SK-N-SH treated with all-trans-retinoic acid at 6 μM for 48 hours (cell line): Measurements from ENCODE around the gene SLC36A3.

Experiments used
- ATAC-seq: fragments of 200-7000 bp; cut with Tn5 transposase; 3 replicates; pipeline ENCODE4 v1.9.1; 2020; ENCODE audit warnings: mild to moderate bottlenecking, moderate library complexity
- ARNTL ChIP-seq: fragments of 450-650 bp; formaldehyde crosslinking; IDR thresholded peaks from 2 replicates; pipeline ENCODE4 v1.5.0; 2020; ENCODE audit warnings: low read depth, mild to moderate bottlenecking, moderate library complexity, borderline replicate concordance
- BACH2 ChIP-seq: fragments of 250-450 bp; sonication (Bioruptor Pico); IDR thresholded peaks from 2 replicates; pipeline ENCODE4 v1.9.0; 2021; ENCODE audit warnings: mild to moderate bottlenecking, borderline replicate concordance
- CSDC2 ChIP-seq: fragments of 250-450 bp; sonication (Bioruptor Pico); IDR thresholded peaks from 2 replicates; pipeline ENCODE4 v1.5.0; 2020; ENCODE audit warnings: mild to moderate bottlenecking, moderate library complexity
- CSRNP3 ChIP-seq: fragments of 250-450 bp; sonication (Bioruptor Pico); IDR thresholded peaks from 2 replicates; pipeline ENCODE4 v1.5.1; 2021; ENCODE audit warnings: mild to moderate bottlenecking, moderate library complexity
- ESRRG ChIP-seq: fragments of 250-450 bp; sonication (Bioruptor Pico); IDR thresholded peaks from 2 replicates; pipeline ENCODE4 v1.6.1; 2021; ENCODE audit warnings: mild to moderate bottlenecking
- ISL1 ChIP-seq: fragments of 250-450 bp; sonication (Bioruptor Pico); IDR thresholded peaks from 2 replicates; pipeline ENCODE4 v2.1.2; 2022; ENCODE audit warnings: mild to moderate bottlenecking, moderate library complexity
- PATZ1 ChIP-seq: fragments of 250-450 bp; sonication (Bioruptor Pico); IDR thresholded peaks from 2 replicates; pipeline ENCODE4 v1.8.0; 2020; ENCODE audit warnings: mild to moderate bottlenecking, moderate library complexity, borderline replicate concordance
- POU6F1 ChIP-seq: fragments of 250-450 bp; sonication (Bioruptor Pico); IDR thresholded peaks from 2 replicates; pipeline ENCODE4 v1.8.0; 2021; ENCODE audit warnings: low read depth, mild to moderate bottlenecking, moderate library complexity, borderline replicate concordance
- PPARA ChIP-seq: fragments of 250-450 bp; sonication (Bioruptor Pico); IDR thresholded peaks from 2 replicates; pipeline ENCODE4 v1.5.0; 2020; ENCODE audit warnings: mild to moderate bottlenecking, borderline replicate concordance
- RARB ChIP-seq: fragments of 250-450 bp; sonication (Bioruptor Pico); IDR thresholded peaks from 2 replicates; pipeline ENCODE4 v1.8.0; 2021; ENCODE audit warnings: mild to moderate bottlenecking, moderate library complexity
- TCF4 ChIP-seq: fragments of 250-450 bp; sonication (Bioruptor Pico); IDR thresholded peaks from 2 replicates; pipeline ENCODE4 v1.8.0; 2021; ENCODE audit warnings: mild to moderate bottlenecking, moderate library complexity, borderline replicate concordance
- TOX ChIP-seq: fragments of 250-450 bp; sonication (Bioruptor Pico); IDR thresholded peaks from 2 replicates; pipeline ENCODE4 v1.8.0; 2021; ENCODE audit warnings: mild to moderate bottlenecking, moderate library complexity, borderline replicate concordance
- ZC3H10 ChIP-seq: fragments of 250-450 bp; sonication (Bioruptor Pico); IDR thresholded peaks from 2 replicates; pipeline ENCODE4 v1.5.1; 2021; ENCODE audit warnings: mild to moderate bottlenecking, moderate library complexity
- ZFP3 ChIP-seq: fragments of 250-450 bp; sonication (Bioruptor Pico); IDR thresholded peaks from 2 replicates; pipeline ENCODE4 v1.5.0; 2020; ENCODE audit warnings: mild to moderate bottlenecking, moderate library complexity
- ZFP30 ChIP-seq: fragments of 450-650 bp; formaldehyde crosslinking; IDR thresholded peaks from 2 replicates; pipeline ENCODE4 v1.5.0; 2022; ENCODE audit warnings: mild to moderate bottlenecking, moderate library complexity
- ZNF565 ChIP-seq: fragments of 450-650 bp; formaldehyde crosslinking; conservative IDR thresholded peaks from 2 replicates; pipeline ENCODE4 v1.5.0; 2020; ENCODE audit warnings: low read depth, mild to moderate bottlenecking, moderate library complexity
- ZNF8 ChIP-seq: fragments of 450-650 bp; formaldehyde crosslinking; IDR thresholded peaks from 2 replicates; pipeline ENCODE4 v1.5.0; 2020; ENCODE audit warnings: mild to moderate bottlenecking, moderate library complexity
- TF ChIP-seq, protein P1 (sequence below): fragments of 250-450 bp; sonication (Bioruptor Pico); IDR thresholded peaks from 2 replicates; pipeline ENCODE4 v1.5.1; 2020; ENCODE audit warnings: low read depth, mild to moderate bottlenecking, moderate library complexity

Gene SLC36A3

GRCh38 chr5:151344088-151344487, 40.5 kb upstream of the SLC36A3 start:
- no peak for TF ChIP-seq ZFP3
- no peak for TF ChIP-seq ZNF8 (CRISPR knock-in tag)
- TF ChIP-seq CSRNP3 (CRISPR knock-in tag): no peak
- TF ChIP-seq ISL1 (CRISPR knock-in tag): no peak
- TF ChIP-seq PPARA (CRISPR knock-in tag): no peak
- TF ChIP-seq ZC3H10 (CRISPR knock-in tag): no peak
- ATAC-seq: no peak

GRCh38 chr5:151340004-151340403, 36.4 kb upstream of the SLC36A3 start:
- ATAC-seq: no peak
- TF ChIP-seq BACH2 (no peak), CSDC2 (no peak), ZFP30 (CRISPR knock-in tag) (no peak), ZFP3 (no peak)
- TF ChIP-seq, all 23 proteins: peak for 0

GRCh38 chr5:151338734-151339133, 35.2 kb upstream of the SLC36A3 start:
- no peak for TF ChIP-seq PATZ1 (CRISPR knock-in tag)
- no peak for TF ChIP-seq ZNF8 (CRISPR knock-in tag)
- no peak for TF ChIP-seq CSDC2
- TF ChIP-seq CSRNP3 (CRISPR knock-in tag): no peak
- TF ChIP-seq RARB (CRISPR knock-in tag): no peak
- TF ChIP-seq ZNF565: no peak
- no peak for TF ChIP-seq TCF4 (CRISPR knock-in tag)
- no peak for TF ChIP-seq PPARA (CRISPR knock-in tag)
- TF ChIP-seq POU6F1 (CRISPR knock-in tag): no peak
- no peak for TF ChIP-seq BACH2
- TF ChIP-seq TOX: no peak
- no peak for ATAC-seq

GRCh38 chr5:151332857-151333256, 29.3 kb upstream of the SLC36A3 start:
- no peak for TF ChIP-seq CSDC2
- TF ChIP-seq POU6F1 (CRISPR knock-in tag): no peak
- TF ChIP-seq ZNF8 (CRISPR knock-in tag): no peak
- no peak for TF ChIP-seq ARNTL (CRISPR knock-in tag)
- TF ChIP-seq TOX: no peak
- TF ChIP-seq BACH2: no peak
- no peak for TF ChIP-seq ZC3H10 (CRISPR knock-in tag)
- TF ChIP-seq ESRRG (CRISPR knock-in tag): no peak
- TF ChIP-seq ZFP3: no peak
- TF ChIP-seq, protein P1, sequence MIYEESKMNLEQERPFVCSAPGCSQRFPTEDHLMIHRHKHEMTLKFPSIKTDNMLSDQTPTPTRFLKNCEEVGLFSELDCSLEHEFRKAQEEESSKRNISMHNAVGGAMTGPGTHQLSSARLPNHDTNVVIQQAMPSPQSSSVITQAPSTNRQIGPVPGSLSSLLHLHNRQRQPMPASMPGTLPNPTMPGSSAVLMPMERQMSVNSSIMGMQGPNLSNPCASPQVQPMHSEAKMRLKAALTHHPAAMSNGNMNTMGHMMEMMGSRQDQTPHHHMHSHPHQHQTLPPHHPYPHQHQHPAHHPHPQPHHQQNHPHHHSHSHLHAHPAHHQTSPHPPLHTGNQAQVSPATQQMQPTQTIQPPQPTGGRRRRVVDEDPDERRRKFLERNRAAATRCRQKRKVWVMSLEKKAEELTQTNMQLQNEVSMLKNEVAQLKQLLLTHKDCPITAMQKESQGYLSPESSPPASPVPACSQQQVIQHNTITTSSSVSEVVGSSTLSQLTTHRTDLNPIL: no peak
- ATAC-seq: no peak
